DOHH2 (cell line): ENCODE measurements around the gene DEFB113.

ENCODE experiments used
- H3F3A ChIP-seq: fragments of 200-600 bp; sonication (generic), shearing (Covaris generic); 2 replicates; pipeline ENCODE4 v1.6.0; 2016; ENCODE audit warnings: antibody characterized with exemption, mild to moderate bottlenecking; ENCODE audit not compliant: control insufficient read depth, insufficient read depth
- H3K27ac ChIP-seq: fragments of 200-600 bp; sonication (generic); 2 replicates; pipeline ENCODE4 v1.5.1; 2014; ENCODE audit warnings: low read depth, mild to moderate bottlenecking, low read length, moderate library complexity
- H3K27me3 ChIP-seq: fragments of 200-600 bp; sonication (generic); 2 replicates; pipeline ENCODE4 v1.6.1; 2014; ENCODE audit warnings: mild to moderate bottlenecking, low read length, mixed read lengths; ENCODE audit not compliant: control insufficient read depth
- H3K36me3 ChIP-seq: fragments of 200-600 bp; sonication (generic); 2 replicates; pipeline ENCODE4 v1.6.1; 2014; ENCODE audit warnings: mild to moderate bottlenecking, low read length, moderate library complexity, mixed read lengths; ENCODE audit not compliant: control insufficient read depth
- H3K4me1 ChIP-seq: fragments of 200-600 bp; sonication (generic); 2 replicates; pipeline ENCODE4 v1.6.1; 2014; ENCODE audit warnings: mild to moderate bottlenecking, low read length, mixed read lengths; ENCODE audit not compliant: control insufficient read depth
- H3K4me2 ChIP-seq: fragments of 200-600 bp; sonication (generic); 2 replicates; pipeline ENCODE4 v1.6.0; 2014; ENCODE audit warnings: mild to moderate bottlenecking, low read length, moderate library complexity
- H3K4me3 ChIP-seq: fragments of 200-600 bp; sonication (generic); 2 replicates; pipeline ENCODE4 v1.5.1; 2014; ENCODE audit warnings: mild to moderate bottlenecking, low read length, mixed read lengths
- H3K79me2 ChIP-seq: fragments of 200-600 bp; sonication (generic); 2 replicates; pipeline ENCODE4 v1.6.1; 2014; ENCODE audit warnings: mild to moderate bottlenecking, low read length, mixed read lengths; ENCODE audit not compliant: control insufficient read depth
- H3K9me2 ChIP-seq: fragments of 200-600 bp; sonication (generic); replicated peaks from 2 replicates; pipeline ENCODE4 v1.6.1; 2014; ENCODE audit warnings: mild to moderate bottlenecking, low read length, mixed read lengths; ENCODE audit not compliant: control insufficient read depth
- H3K9me3 ChIP-seq: fragments of 200-600 bp; sonication (generic); 2 replicates; pipeline ENCODE4 v1.6.1; 2014; ENCODE audit warnings: antibody characterized with exemption, low read length, mixed read lengths; ENCODE audit not compliant: control insufficient read depth, insufficient read depth
- H4K20me1 ChIP-seq: fragments of 200-600 bp; sonication (generic); 2 replicates; pipeline ENCODE4 v1.6.0; 2014; ENCODE audit warnings: low read depth, mild to moderate bottlenecking, antibody characterized with exemption, low read length, moderate library complexity; ENCODE audit not compliant: control insufficient read depth, insufficient read depth
- EZH2phosphoT487 ChIP-seq: fragments of 200-600 bp; sonication (generic); IDR thresholded peaks from 2 replicates; pipeline ENCODE4 v1.6.1; 2017; ENCODE audit warnings: borderline replicate concordance, mild to moderate bottlenecking, antibody characterized with exemption, low read length, moderate library complexity, mixed read lengths
- TF ChIP-seq, protein P1 (sequence below): fragments of 200-600 bp; sonication (generic); IDR thresholded peaks from one replicate; pipeline ENCODE4 v1.5.1; 2014; ENCODE audit warnings: antibody characterized with exemption, mild to moderate bottlenecking, low read depth, low read length; ENCODE audit not compliant: poor library complexity, severe bottlenecking

DEFB113 gene

DNA sequence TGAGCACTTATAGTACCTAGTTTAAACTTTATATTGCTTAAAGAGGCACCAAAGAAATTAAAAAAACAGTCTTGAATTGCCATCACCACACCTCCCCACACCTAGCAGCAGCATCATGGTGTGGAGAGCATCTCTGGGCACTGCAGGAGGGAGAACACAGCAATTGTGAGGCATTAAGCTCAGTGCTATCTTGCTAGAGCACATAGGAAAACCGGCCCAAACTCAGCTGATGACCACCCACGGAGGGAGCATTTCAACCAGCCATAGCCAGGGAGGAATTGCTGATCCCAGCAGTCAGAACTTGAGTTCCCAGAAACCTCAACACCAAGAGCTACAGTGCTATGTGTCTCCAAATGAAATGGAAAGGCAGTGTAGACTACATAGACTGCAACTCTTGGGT, 19.5 kb upstream of the DEFB113 start:
- no peaks in the 10 kb centered on the region for H3K79me2 ChIP-seq
- H3K27ac ChIP-seq, result no peak overlapping the region
- TF ChIP-seq EZH2phosphoT487, result no peak
- TF ChIP-seq, protein P1, sequence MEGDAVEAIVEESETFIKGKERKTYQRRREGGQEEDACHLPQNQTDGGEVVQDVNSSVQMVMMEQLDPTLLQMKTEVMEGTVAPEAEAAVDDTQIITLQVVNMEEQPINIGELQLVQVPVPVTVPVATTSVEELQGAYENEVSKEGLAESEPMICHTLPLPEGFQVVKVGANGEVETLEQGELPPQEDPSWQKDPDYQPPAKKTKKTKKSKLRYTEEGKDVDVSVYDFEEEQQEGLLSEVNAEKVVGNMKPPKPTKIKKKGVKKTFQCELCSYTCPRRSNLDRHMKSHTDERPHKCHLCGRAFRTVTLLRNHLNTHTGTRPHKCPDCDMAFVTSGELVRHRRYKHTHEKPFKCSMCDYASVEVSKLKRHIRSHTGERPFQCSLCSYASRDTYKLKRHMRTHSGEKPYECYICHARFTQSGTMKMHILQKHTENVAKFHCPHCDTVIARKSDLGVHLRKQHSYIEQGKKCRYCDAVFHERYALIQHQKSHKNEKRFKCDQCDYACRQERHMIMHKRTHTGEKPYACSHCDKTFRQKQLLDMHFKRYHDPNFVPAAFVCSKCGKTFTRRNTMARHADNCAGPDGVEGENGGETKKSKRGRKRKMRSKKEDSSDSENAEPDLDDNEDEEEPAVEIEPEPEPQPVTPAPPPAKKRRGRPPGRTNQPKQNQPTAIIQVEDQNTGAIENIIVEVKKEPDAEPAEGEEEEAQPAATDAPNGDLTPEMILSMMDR, result no peak
- no peaks in the 10 kb centered on the region for H4K20me1 ChIP-seq
- no peak overlapping the region for H3K4me3 ChIP-seq
- no peaks in the 10 kb centered on the region for H3K36me3 ChIP-seq
- H3K4me2 ChIP-seq, result no peak overlapping the region
- no peaks in the 10 kb centered on the region for H3K4me1 ChIP-seq
- H3F3A ChIP-seq, result no peaks in the 10 kb centered on the region
- H3K9me2 ChIP-seq, result no peaks in the 10 kb centered on the region
- no peaks in the 10 kb centered on the region for H3K27me3 ChIP-seq
- H3K9me3 ChIP-seq, result no peaks in the 10 kb centered on the region

DNA sequence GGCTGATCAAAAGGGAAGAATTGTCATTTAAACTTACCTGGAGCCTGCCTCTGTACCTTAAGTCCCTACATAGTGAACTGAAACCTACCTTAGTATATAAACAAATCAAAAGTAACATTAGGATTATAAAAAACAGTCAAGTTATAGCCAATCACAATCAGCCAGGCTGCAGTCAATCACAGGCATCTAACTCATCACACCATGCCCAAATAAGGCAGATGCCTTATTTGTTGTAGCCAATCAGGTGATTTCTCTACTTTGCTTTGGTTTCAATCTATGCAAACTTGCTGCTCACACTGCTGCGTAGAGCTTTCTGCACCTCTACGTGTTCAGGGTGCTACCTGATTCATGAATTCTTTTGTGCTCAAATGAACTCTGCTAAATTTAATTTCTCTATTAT, 18.3 kb upstream of the DEFB113 start:
- no peaks in the 10 kb centered on the region for H3K27me3 ChIP-seq
- H3K9me2 ChIP-seq, result no peaks in the 10 kb centered on the region
- no peak overlapping the region for H3K4me2 ChIP-seq
- H3F3A ChIP-seq, result no peaks in the 10 kb centered on the region
- no peaks in the 10 kb centered on the region for H3K9me3 ChIP-seq
- no peaks in the 10 kb centered on the region for H3K4me1 ChIP-seq
- no peaks in the 10 kb centered on the region for H3K79me2 ChIP-seq
- no peak overlapping the region for H3K4me3 ChIP-seq
- no peaks in the 10 kb centered on the region for H4K20me1 ChIP-seq
- no peaks in the 10 kb centered on the region for H3K36me3 ChIP-seq
- no peak for TF ChIP-seq EZH2phosphoT487
- TF ChIP-seq, protein P1, result no peak
- H3K27ac ChIP-seq, result no peak overlapping the region

DNA sequence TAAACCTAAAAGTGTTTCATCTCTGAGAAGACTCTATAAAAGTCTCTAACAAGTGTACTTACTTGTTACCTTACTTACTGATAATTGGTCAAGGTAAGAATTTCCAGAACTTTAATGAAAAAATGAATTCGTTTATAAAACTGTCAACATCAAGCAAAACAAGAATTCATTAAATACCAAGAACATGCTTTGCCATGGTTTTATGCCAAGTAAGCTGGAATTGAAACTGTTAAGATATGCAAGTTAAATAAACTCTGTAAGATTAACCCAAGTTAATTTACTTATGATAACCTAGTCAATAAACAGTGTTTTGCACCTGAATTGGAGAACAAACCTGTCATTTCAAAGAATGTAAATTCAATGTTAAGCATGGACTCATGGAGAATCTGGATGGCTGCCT, 17.1 kb upstream of the DEFB113 start:
- Histone ChIP-seq H3F3A (no peaks in the 10 kb centered on the region), H3K9me2 (no peaks in the 10 kb centered on the region; the same call in 1 of the 2 replicates), H3K79me2 (no peaks in the 10 kb centered on the region), H3K4me2 (no peak overlapping the region), H4K20me1 (no peaks in the 10 kb centered on the region), H3K27ac (no peak overlapping the region), H3K4me3 (no peak overlapping the region), H3K4me1 (no peaks in the 10 kb centered on the region), H3K27me3 (no peaks in the 10 kb centered on the region), H3K9me3 (no peaks in the 10 kb centered on the region), H3K36me3 (no peaks in the 10 kb centered on the region)
- TF ChIP-seq EZH2phosphoT487, result no peak
- TF ChIP-seq, protein P1, result no peak

DNA sequence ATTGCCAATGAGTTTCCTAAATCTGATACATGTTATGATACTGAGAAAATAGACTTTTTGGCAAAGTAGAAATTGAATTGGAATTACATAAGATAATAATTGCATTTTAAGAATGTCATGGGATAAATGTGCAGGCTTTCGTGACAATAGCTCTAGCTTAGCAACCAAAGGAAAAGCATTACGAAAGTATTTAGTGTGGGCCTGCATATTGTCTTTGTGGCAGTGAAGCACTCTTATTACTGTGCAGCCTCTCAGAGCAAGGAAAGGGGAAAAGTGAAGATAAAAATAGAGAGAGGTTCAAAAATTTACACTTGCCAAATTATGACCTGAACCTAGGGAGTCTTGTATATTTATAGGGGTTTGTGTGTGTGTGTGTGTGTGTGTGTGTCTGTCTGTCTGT, 12.6 kb upstream of the DEFB113 start:
- no peak for TF ChIP-seq EZH2phosphoT487
- TF ChIP-seq, protein P1, result no peak
- H3K79me2 ChIP-seq, result no peaks in the 10 kb centered on the region
- H3K27me3 ChIP-seq, result no peaks in the 10 kb centered on the region
- no peaks in the 10 kb centered on the region for H4K20me1 ChIP-seq
- no peaks in the 10 kb centered on the region for H3K4me1 ChIP-seq
- no peak overlapping the region for H3K4me3 ChIP-seq
- no peaks in the 10 kb centered on the region for H3K36me3 ChIP-seq
- H3F3A ChIP-seq, result no peaks in the 10 kb centered on the region
- no peaks in the 10 kb centered on the region for H3K9me3 ChIP-seq
- no peaks in the 10 kb centered on the region; the same call in 1 of the 2 replicates for H3K9me2 ChIP-seq
- no peak overlapping the region for H3K4me2 ChIP-seq
- H3K27ac ChIP-seq, result no peak overlapping the region
